Gastrocnemius medialis (tissue), 4 donors: ENCODE results near the gene FAM98B. TPM values are rescaled to one million over a fixed set of nuclear protein-coding genes. Genes with fewer than 3 reads are reported as not detected.

Experiments
- ATAC-seq, 2 donors: fragments of 150-250 bp; one replicate each; pipeline ENCODE4 v1.9.1; 2016
- DNase-seq, 2 donors: peaks; one replicate each; pipeline ENCODE4 v3.0.0-alpha.2; 2019
- H3K27ac ChIP-seq, 4 donors: fragments of 200-600 bp; sonication (generic); 1 replicate in 1 of 4; 2 replicates in 3 of 4; pipeline ENCODE4 v1.5.1; 2016 to 2018; ENCODE audit warnings: mild to moderate bottlenecking in 2 of 4, moderate library complexity in 1 of 4
- H3K27me3 ChIP-seq, 3 donors: fragments of 200-600 bp; sonication (generic) in 2 of 3; 1 replicate in 1 of 3; 2 replicates in 2 of 3; pipeline versions ENCODE4 v1.5.1 to v1.6.0; 2016 to 2019; ENCODE audit warnings: mild to moderate bottlenecking in 1 of 3, moderate library complexity in 1 of 3
- H3K36me3 ChIP-seq, 2 donors: fragments of 200-600 bp; sonication (generic) in 1 of 2; one replicate each; pipeline ENCODE4 v1.5.1; 2017 to 2018
- H3K4me1 ChIP-seq, 2 donors: fragments of 200-600 bp; sonication (generic) in 1 of 2; one replicate each; pipeline ENCODE4 v1.5.1; 2016 to 2017; ENCODE audit warnings: mild to moderate bottlenecking in 2 of 2
- H3K4me3 ChIP-seq, 4 donors: fragments of 200-600 bp; sonication (generic) in 3 of 4; 1 replicate in 1 of 4; 2 replicates in 3 of 4; pipeline ENCODE4 v1.5.1; 2016 to 2019; ENCODE audit warnings: mild to moderate bottlenecking in 2 of 4
- H3K9me3 ChIP-seq, 3 donors: fragments of 200-600 bp; sonication (generic) in 2 of 3; 1 replicate in 1 of 3; 2 replicates in 2 of 3; pipeline ENCODE4 v1.5.1; 2016 to 2019
- CTCF ChIP-seq, 5 experiments: fragments of 450-650 bp in 3 of 5; fragments of 200-600 bp in 2 of 5; sonication (generic) in 2 of 5; IDR thresholded peaks in 4 of 5; conservative IDR thresholded peaks in 1 of 5; 1 replicate in 4 of 5; 2 replicates in 1 of 5; pipeline ENCODE4 v1.5.1; 2016 to 2019; ENCODE audit warnings: antibody characterized with exemption in 5 of 5, mild to moderate bottlenecking in 3 of 5, moderate library complexity in 3 of 5
- POLR2A ChIP-seq, 2 donors: fragments of 450-650 bp; IDR thresholded peaks; one replicate each; pipeline ENCODE4 v1.6.1; 2017; ENCODE audit warnings: antibody characterized with exemption in 2 of 2, mild to moderate bottlenecking in 2 of 2, moderate library complexity in 2 of 2
- in situ Hi-C, 4 donors: fragments of 200-750 bp; cut with MboI; loops; one replicate each; pipeline versions ENCODE4 v1.15.0 to v1.8.0; 2017; ENCODE audit warnings: low sequenced_read_pairs in 4 of 4
- intact Hi-C: fragments of 100-400 bp; cut with DNase I; formaldehyde crosslinking; loops from one replicate; pipeline ENCODE4 v1.15.1; 2023; ENCODE audit warnings: low total_unique reads
- total RNA-seq, 4 donors: library from RNA; depleted of rRNA; stranded (reverse); fragments of >200 nt; gene quantifications; one replicate each; pipeline versions ENCODE4 v1.1.0 to v1.2.3, GENCODE V29; 2016

Gene FAM98B
- total RNA-seq, 4 donors from 2014 or later: 3.9 to 8.6 (median 6.1) TPM

- no peak overlapping the region for H3K4me3 ChIP-seq
- in situ Hi-C loops: no loop called here
- intact Hi-C loops: no loop called here
- no peaks in the 10 kb centered on the region for H3K9me3 ChIP-seq
- H3K4me1 ChIP-seq: no peaks in the 10 kb centered on the region
- H3K36me3 ChIP-seq: no peaks in the 10 kb centered on the region
- DNase-seq (no peak), ATAC-seq (no peak)
- no peak for TF ChIP-seq CTCF (IDR thresholded peaks at IDR 0.05 in 4 of 5, conservative IDR thresholded peaks at IDR 0.05 in 1 of 5)
- TF ChIP-seq POLR2A (IDR thresholded peaks at IDR 0.05): no peak
- no peaks in the 10 kb centered on the region for H3K27me3 ChIP-seq
- no peak overlapping the region for H3K27ac ChIP-seq
Observed at GRCh38 chr15:38531509-38531908, 77.6 kb downstream of the FAM98B start.

- in situ Hi-C loops (no loop called here), intact Hi-C loops (no loop called here)
- ATAC-seq: no peak
- no peaks in the 10 kb centered on the region for H3K4me1 ChIP-seq
- no peak overlapping the region for H3K27ac ChIP-seq
- DNase-seq: no peak
- H3K36me3 ChIP-seq: no peaks in the 10 kb centered on the region
- no peaks in the 10 kb centered on the region for H3K27me3 ChIP-seq
- H3K9me3 ChIP-seq: no peaks in the 10 kb centered on the region
- TF ChIP-seq CTCF (IDR thresholded peaks at IDR 0.05 in 4 of 5, conservative IDR thresholded peaks at IDR 0.05 in 1 of 5) (no peak), POLR2A (IDR thresholded peaks at IDR 0.05) (no peak)
- H3K4me3 ChIP-seq: no peak overlapping the region
Observed at GRCh38 chr15:38532728-38533127, 78.8 kb downstream of the FAM98B start.

GRCh38 chr15:38533416-38533915, 79.5 kb downstream of the FAM98B start:
- Histone ChIP-seq H3K27me3 (no peaks in the 10 kb centered on the region), H3K4me3 (no peak overlapping the region), H3K4me1 (no peaks in the 10 kb centered on the region), H3K9me3 (no peaks in the 10 kb centered on the region), H3K36me3 (no peaks in the 10 kb centered on the region), H3K27ac (no peak overlapping the region)
- in situ Hi-C loops: no loop called here
- intact Hi-C loops: no loop called here
- DNase-seq (no peak), ATAC-seq (no peak)
- TF ChIP-seq POLR2A (IDR thresholded peaks at IDR 0.05): no peak
- no peak for TF ChIP-seq CTCF (IDR thresholded peaks at IDR 0.05 in 4 of 5, conservative IDR thresholded peaks at IDR 0.05 in 1 of 5)

GRCh38 chr15:38533926-38534325, 80.0 kb downstream of the FAM98B start:
- Histone ChIP-seq H3K36me3 (no peaks in the 10 kb centered on the region), H3K4me1 (no peaks in the 10 kb centered on the region), H3K9me3 (no peaks in the 10 kb centered on the region), H3K27ac (no peak overlapping the region), H3K4me3 (no peak overlapping the region), H3K27me3 (no peaks in the 10 kb centered on the region)
- ATAC-seq: no peak
- no peak for DNase-seq
- TF ChIP-seq POLR2A (IDR thresholded peaks at IDR 0.05): no peak
- no peak for TF ChIP-seq CTCF (IDR thresholded peaks at IDR 0.05 in 4 of 5, conservative IDR thresholded peaks at IDR 0.05 in 1 of 5)
- in situ Hi-C loops: no loop called here
- intact Hi-C loops: no loop called here

GRCh38 chr15:38534691-38535090, 80.8 kb downstream of the FAM98B start:
- Histone ChIP-seq H3K27me3 (no peaks in the 10 kb centered on the region), H3K4me1 (no peaks in the 10 kb centered on the region), H3K9me3 (no peaks in the 10 kb centered on the region), H3K36me3 (no peaks in the 10 kb centered on the region), H3K27ac (no peak overlapping the region), H3K4me3 (no peak overlapping the region)
- DNase-seq (no peak), ATAC-seq (no peak)
- TF ChIP-seq CTCF (IDR thresholded peaks at IDR 0.05 in 4 of 5, conservative IDR thresholded peaks at IDR 0.05 in 1 of 5) (no peak), POLR2A (IDR thresholded peaks at IDR 0.05) (no peak)
- in situ Hi-C loops (no loop called here), intact Hi-C loops (no loop called here)
